Astrocyte of the cerebellum (primary cell): ENCODE data around the gene ZNF212.

Experiments used
- DNase-seq: peaks from one replicate; pipeline ENCODE4 v3.0.0-alpha.2; 2011; ENCODE audit warnings: low read depth
- H3K4me3 ChIP-seq: 2 replicates; pipeline ENCODE4 v1.5.1; 2011; ENCODE audit warnings: mild to moderate bottlenecking, low read depth, low read length, moderate library complexity
- CTCF ChIP-seq: IDR thresholded peaks from 2 replicates; pipeline ENCODE4 v1.5.1; 2012; ENCODE audit warnings: low read length, low read depth, moderate library complexity, mild to moderate bottlenecking; ENCODE audit errors: missing control alignments
- in situ Hi-C: cut with HindIII; loops from 2 replicates; pipeline ENCODE4 v1.10.0; 2017; ENCODE audit warnings: low sequenced_read_pairs

ZNF212 gene

DNA sequence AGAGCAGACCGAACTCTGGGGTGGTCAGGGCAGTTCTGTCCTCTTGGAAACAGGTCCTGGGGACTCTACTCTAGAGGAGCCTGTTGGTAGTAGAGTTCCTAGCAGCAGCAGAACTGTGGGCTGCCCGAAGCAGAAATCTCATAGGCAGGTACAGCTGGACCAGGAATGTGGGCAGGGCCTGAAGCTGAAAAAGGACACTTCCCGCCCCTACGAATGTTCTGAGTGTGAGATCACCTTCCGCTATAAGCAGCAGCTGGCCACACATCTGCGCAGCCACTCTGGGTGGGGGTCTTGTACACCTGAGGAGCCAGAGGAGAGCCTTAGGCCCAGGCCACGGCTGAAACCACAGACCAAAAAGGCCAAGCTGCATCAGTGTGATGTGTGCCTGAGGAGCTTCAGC lies 14.2 kb downstream of the ZNF212 start:
- no peak for TF ChIP-seq CTCF
- in situ Hi-C loops = no loop called here
- no peak overlapping the region for H3K4me3 ChIP-seq
- no peak for DNase-seq

DNA sequence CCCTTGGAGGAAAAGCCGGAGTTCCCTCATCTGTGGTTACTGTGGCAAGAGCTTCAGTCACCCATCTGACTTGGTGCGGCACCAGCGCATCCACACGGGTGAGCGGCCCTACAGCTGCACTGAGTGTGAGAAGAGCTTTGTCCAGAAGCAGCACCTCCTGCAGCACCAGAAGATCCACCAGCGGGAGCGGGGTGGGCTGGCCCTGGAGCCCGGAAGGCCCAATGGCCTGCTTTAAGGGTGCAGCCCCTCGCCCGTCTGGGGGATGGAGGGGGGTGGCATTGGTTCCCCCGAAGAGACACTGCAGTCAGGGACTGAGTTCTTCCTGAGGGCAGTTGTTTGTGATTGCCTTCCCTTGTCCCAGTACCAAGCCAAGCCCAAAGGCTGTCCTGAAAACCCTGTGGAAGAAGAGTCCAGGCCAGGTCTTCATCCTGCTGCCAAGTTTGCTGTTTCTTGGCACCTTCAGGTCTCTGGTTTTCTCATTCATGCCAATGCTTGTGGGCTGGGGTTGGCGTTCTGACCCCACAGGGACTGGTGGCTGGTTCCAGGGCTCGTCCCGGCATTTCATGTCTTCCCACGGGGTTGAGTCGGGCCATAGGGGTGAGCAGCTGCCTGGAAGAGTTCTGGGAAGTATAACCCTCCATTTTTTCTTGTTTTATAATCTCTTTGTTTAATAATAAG lies 14.9 kb downstream of the ZNF212 start:
- in situ Hi-C loops = no loop called here
- no peak for DNase-seq
- TF ChIP-seq CTCF = no peak
- H3K4me3 ChIP-seq = no peak overlapping the region

GRCh38 chr7:149255174-149255573 lies 15.7 kb downstream of the ZNF212 start:
- no peak for DNase-seq
- TF ChIP-seq CTCF = no peak
- in situ Hi-C loops = no loop called here
- no peak overlapping the region for H3K4me3 ChIP-seq

DNA sequence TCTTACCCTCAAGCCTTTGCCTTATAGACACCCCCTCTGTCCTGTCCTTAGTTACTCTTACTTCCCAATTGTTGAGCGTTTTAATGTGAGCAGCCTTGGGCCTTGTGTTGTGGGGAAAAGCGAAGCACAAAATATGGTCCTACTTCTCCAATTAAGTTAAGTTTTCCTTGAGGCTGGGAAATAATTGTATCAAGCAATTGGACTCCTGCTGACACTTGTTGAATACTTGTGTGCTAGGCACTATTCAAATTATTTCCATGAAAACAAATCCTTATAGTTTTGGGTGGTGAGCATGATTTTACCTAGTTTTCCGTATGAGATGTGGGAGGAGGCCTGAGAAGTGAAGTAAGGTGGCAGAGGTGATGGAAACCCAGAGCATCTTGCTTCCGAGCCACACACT lies 17.1 kb downstream of the ZNF212 start:
- no peak overlapping the region for H3K4me3 ChIP-seq
- no peak for DNase-seq
- in situ Hi-C loops = no loop called here
- TF ChIP-seq CTCF = no peak

- TF ChIP-seq CTCF = no peak
- in situ Hi-C loops = no loop called here
- no peak overlapping the region for H3K4me3 ChIP-seq
- no peak for DNase-seq
Observed at GRCh38 chr7:149257146-149257545, 17.7 kb downstream of the ZNF212 start.

DNA sequence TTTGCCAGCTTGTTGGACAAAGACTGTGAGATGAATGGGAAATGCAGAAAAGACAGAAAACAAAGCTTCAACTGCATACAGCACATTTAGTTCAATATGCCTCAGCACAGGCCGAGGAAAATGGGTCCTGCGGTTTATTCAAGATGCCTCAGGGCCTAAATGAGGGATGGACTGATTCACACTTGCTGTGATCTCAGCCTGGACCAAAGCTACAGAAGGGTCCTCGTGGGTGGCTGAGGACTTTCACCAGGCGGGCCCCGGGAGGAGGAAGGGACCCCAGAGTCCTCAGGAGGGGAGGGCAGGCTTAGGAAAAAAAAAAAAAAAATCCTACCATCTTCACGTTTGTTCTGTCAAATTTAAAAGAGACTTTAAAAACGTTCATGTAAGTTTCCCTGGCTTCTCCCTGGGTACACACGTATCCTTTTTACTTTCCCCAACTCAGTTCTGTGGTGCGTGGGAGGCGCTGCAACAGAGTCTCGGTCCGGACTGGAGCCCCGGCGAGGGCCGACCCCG lies 21.9 kb downstream of the ZNF212 start:
- in situ Hi-C loops = no loop called here
- peak; percentile 26 for DNase-seq
- peak overlapping the region; percentile 47 for H3K4me3 ChIP-seq
- no peak for TF ChIP-seq CTCF
